PC-9 (cell line): ENCODE data around the gene RNF5.

ENCODE experiments used
- EZH2 ChIP-seq: fragments of 200-600 bp; sonication (generic); IDR thresholded peaks from 2 replicates; pipeline ENCODE4 v1.8.0; 2017; ENCODE audit warnings: antibody characterized with exemption, low read depth
- TF ChIP-seq, protein P1 (sequence below): fragments of 200-600 bp; sonication (generic); conservative IDR thresholded peaks from 2 replicates; pipeline ENCODE4 v1.6.1; 2017; ENCODE audit warnings: mixed run types, antibody characterized with exemption, mild to moderate bottlenecking, moderate library complexity

DNA sequence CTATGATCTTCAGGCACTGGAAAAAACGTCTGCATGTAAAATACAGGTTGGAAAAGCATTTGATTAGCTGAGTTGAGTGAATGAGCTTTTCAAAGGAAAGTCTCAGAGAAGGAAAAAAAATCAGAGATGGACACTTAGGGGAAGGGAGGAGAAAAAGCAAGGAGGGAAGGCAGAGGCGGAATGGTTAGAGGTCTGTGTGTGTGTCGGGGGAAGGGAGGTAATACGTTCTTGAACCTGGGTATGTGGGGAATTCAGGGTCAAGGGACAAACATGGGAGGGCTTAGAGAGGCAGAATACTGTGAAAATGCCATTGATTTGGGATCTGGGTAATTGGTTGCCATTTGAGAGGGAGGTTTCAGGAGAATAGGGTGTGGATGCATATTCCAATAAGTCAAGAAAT, 31.5 kb upstream of the RNF5 start:
- TF ChIP-seq, protein P1, sequence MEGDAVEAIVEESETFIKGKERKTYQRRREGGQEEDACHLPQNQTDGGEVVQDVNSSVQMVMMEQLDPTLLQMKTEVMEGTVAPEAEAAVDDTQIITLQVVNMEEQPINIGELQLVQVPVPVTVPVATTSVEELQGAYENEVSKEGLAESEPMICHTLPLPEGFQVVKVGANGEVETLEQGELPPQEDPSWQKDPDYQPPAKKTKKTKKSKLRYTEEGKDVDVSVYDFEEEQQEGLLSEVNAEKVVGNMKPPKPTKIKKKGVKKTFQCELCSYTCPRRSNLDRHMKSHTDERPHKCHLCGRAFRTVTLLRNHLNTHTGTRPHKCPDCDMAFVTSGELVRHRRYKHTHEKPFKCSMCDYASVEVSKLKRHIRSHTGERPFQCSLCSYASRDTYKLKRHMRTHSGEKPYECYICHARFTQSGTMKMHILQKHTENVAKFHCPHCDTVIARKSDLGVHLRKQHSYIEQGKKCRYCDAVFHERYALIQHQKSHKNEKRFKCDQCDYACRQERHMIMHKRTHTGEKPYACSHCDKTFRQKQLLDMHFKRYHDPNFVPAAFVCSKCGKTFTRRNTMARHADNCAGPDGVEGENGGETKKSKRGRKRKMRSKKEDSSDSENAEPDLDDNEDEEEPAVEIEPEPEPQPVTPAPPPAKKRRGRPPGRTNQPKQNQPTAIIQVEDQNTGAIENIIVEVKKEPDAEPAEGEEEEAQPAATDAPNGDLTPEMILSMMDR = no peak
- no peak for TF ChIP-seq EZH2
